GM21619 (cell line): ENCODE measurements around the gene IKZF2.

Experiments
- ATAC-seq: cut with Tn5 transposase; IDR thresholded peaks from one replicate; pipeline ENCODE4 v1.9.1; 2021; ENCODE audit not compliant: unreplicated experiment

Gene IKZF2

DNA sequence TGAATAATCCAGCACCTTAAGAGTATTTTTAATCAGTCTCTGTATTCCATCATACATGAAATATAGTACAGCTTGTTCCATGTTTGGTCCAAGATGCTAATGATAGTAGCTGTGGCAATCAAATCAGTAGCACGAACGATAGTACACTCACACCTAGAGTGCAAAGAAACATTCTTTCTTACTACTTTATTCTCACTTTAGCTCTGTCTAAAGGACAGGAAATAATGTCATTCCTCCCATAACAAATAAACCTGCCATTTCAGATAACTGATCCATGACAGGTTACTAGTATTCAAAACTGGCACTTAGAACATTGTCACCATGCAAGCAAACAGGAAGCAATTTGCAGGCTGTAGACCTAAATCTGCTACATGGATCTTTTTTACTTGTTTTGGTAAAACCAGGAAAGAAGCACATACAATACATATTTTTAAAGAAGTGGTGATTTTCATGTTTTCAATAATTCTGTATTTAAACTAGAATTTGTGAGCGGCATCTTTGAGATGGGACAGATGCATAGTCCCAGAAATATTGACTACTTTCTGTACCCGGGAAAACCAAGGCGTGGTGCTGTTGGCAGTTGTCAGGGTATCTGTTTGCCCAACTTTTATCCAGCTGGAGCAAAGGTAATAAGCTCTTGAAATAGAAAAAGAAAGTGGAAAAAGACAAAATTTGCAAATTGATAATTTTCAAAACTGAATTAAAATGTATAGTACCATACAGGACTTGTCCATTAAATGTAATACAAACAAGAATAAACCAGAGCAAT is 49.5 kb downstream of the IKZF2 start:
- ATAC-seq, result no peak

DNA sequence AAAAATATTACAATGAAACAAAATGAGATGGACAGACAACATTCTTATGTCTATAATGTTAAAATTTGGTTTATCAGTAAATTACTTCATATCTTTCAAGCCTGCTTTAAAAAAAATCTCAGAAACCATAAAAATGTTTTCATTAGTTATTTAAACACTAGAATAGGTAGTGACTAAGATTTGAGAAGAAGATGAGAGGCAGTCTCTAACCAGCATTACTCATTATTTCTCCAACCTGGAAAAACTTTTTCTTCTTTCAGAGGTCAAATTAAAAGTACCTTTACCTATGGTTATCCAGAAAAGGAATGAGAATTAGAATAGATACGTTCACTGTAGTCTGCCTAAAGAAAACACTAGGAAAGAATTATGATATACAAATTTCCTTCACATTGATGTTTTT is 50.3 kb downstream of the IKZF2 start:
- ATAC-seq, result no peak

DNA sequence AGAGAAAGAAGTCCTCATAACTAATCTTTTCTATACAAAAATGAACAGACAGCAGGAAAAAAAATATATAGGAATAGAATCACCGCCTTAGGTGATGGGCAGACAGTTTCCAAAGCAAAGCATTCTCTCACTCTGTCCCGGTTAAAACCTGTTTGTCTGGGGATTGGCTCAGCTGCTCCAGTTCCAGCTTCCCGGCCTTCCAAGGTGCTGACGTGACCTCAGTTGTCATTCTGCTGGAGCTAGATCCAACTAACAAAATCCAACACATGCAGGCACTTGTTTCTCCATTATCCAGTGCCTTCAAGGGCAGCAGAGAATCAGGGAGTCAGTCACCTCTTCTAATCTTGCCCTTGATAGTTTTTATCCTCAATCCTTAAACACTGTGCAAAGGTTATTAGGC is 52.8 kb downstream of the IKZF2 start:
- ATAC-seq, result no peak

GRCh38 chr2:213091765-213092164 is 59.6 kb downstream of the IKZF2 start:
- no peak for ATAC-seq

GRCh38 chr2:213090772-213091171 is 60.6 kb downstream of the IKZF2 start:
- ATAC-seq, result no peak

DNA sequence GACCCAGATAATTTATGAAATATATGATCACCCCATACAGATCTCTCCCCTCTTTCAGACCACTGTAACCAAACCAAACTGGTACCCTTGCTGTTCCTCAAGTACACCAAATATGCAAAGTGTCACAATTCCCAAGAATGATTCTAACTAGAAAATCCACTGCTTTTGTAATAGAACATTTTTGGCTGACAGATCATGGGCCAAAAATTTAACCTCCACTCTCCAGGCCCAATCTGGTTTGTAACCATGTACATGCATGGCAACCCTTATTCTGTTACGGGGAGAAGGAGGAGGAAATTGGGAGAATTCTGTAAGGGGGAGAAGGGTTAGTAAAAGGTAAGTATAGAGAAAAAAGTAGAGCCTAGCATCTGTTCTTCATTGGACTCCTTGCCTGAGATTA is 62.0 kb downstream of the IKZF2 start:
- ATAC-seq, result no peak

DNA sequence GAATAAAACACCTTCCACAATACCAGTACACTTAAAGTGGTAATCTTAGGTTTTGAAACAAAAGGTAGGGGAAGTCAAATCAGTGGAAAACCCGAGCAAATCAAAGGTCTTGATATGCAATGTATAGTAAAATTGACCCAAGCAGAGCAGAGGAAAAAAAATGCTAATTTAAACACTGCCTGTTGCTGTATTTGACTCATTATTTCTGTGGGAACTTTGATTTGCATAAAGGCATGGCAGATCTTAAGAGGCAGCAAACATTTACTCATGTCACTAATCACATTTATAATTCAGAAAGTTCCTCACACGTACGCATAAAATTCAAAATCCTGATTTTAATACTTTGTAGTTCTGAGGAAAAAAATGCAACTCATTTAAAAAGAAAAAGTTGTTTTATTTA is 64.4 kb downstream of the IKZF2 start:
- ATAC-seq, result peak; percentile 66

- ATAC-seq, result no peak
Measured at GRCh38 chr2:213086571-213086970, 64.8 kb downstream of the IKZF2 start.

- no peak for ATAC-seq
Measured at GRCh38 chr2:213086050-213086449, 65.4 kb downstream of the IKZF2 start.

DNA sequence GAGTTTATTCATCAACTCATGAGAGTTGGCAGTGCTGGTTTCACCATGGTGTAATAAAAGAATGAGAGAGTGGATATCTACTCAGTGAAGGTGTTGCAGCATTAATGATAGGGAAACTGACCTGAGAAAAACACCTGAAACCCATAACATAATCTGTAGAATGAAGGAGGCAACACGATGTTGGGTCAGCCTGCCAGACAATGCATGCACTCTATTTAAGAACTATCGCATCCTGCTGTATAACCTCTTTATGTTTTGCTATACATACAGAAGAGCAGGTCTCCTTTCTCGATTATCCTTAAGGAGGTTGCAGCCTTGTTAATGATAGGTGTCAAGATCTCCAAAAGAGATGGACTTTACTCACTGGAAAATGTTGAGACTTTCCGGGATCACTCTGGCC is 65.9 kb downstream of the IKZF2 start:
- ATAC-seq, result no peak

GRCh38 chr2:213084261-213084660 is 67.2 kb downstream of the IKZF2 start:
- ATAC-seq, result no peak

DNA sequence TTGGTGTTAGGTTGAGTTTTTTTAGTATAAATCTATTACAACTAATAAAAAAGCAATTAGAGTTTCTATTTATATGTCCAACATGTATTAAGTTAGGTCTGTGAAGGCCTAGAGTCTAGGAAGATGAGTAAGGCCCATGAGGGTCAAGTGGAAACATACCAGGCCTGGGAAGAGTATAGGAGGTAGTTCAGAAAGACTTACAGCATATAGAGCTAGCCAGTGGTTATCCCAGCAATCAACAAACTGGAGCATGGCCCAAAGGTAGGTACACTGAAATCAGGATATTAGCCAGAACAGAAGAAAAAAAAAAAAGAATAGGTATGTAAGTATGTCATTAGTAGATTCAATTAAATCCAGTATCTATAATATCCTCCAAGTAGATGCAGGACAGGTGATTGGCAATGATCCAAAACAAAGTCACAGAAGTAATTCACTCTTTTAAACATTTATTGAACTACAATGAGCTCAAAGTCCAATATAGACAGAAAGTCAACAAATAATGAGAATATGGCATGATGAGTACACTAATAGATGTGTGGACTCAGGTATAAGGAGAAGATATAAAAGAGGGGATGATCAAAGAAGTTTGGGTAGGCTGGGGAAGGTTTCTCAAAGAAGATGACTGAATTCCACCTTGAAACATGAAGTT is 70.3 kb downstream of the IKZF2 start:
- ATAC-seq, result no peak

GRCh38 chr2:213079756-213080155 is 71.7 kb downstream of the IKZF2 start:
- no peak for ATAC-seq

GRCh38 chr2:213078686-213079085 is 72.7 kb downstream of the IKZF2 start:
- ATAC-seq, result no peak

- ATAC-seq, result no peak
Measured at GRCh38 chr2:213069531-213069930, 81.9 kb downstream of the IKZF2 start.

GRCh38 chr2:213068676-213069359 is 82.6 kb downstream of the IKZF2 start:
- ATAC-seq, result no peak

DNA sequence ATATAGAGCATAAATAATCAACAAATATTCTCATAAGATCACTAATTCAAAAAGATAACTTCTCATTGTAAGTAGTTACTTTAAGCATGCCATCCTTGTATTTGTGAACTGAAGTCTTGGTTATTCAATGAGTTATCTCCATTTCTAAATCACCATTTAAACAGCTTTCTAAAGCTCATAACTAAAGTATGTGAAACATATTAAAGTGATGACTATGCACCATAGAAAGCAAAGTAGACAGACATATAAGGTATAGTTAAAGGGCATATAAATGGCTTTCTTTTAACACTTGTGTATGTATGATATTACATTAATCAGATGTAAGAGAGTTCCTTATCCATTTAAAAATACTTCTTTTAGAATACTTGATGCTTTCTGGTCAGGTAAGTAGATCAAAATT is 83.5 kb downstream of the IKZF2 start:
- no peak for ATAC-seq

GRCh38 chr2:213066443-213066743 is 85.0 kb downstream of the IKZF2 start:
- peak; percentile 17 for ATAC-seq

GRCh38 chr2:213065583-213066442 is 85.6 kb downstream of the IKZF2 start:
- peak; percentile 53 for ATAC-seq

- no peak for ATAC-seq
Measured at GRCh38 chr2:213064099-213064498, 87.3 kb downstream of the IKZF2 start.

DNA sequence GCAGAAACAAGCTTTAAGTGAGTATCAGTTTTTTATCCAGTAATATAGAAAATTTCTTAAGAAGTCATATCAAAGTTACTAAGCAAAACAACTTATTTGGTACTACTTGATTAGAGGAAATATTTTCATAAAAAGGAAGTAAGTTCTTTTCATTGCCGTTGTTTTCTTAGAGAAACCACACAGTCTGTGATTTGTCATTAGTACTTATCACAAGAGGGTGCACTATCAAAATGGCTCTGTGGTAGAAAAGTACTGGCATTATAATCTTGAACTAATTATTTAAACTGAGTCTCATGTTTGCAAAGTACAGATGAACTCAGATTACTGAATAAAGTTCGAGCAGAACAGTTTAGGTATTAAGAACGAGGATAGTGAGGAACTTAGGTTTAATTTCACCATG is 93.4 kb downstream of the IKZF2 start:
- no peak for ATAC-seq
